HTR-8/SVneo (cell line): ENCODE results near the gene HK3.

Experiments used
- DNase-seq: peaks from one replicate; pipeline ENCODE4 v3.0.0; 2011; ENCODE audit warnings: low spot score, mixed read lengths; ENCODE audit not compliant: insufficient read length
- FAIRE-seq: peaks from 2 replicates; lab custom pipeline; 2011; peaks lifted over from hg19 to GRCh38; lab: Jason Lieb, UNC

Gene HK3

GRCh38 chr5:176833286-176833685, 65.9 kb downstream of the HK3 start:
- no peak for FAIRE-seq
- no peak for DNase-seq

GRCh38 chr5:176832162-176832561, 67.0 kb downstream of the HK3 start:
- FAIRE-seq (no peak), DNase-seq (no peak)

GRCh38 chr5:176831425-176831824, 67.7 kb downstream of the HK3 start:
- no peak for DNase-seq
- no peak for FAIRE-seq

GRCh38 chr5:176830995-176831423, 68.1 kb downstream of the HK3 start:
- DNase-seq (no peak), FAIRE-seq (no peak)
